Liver (tissue), 9 donors: ENCODE data around the gene TIAM1. TPM values are rescaled to one million over a fixed set of nuclear protein-coding genes. Genes with fewer than 3 reads are reported as not detected.

Experiments used
- DNase-seq: peaks from one replicate; pipeline ENCODE4 v3.0.0-alpha.2; 2017; ENCODE audit warnings: low spot score
- H3K27ac ChIP-seq, 2 donors: one replicate each; pipeline ENCODE4 v1.7.0; 2013; ENCODE audit warnings: inconsistent platforms in 2 of 2, low read length in 2 of 2, control low read depth in 1 of 2, low read depth in 1 of 2, mild to moderate bottlenecking in 1 of 2
- H3K27me3 ChIP-seq, 4 donors: one replicate each; pipeline versions ENCODE4 v1.6.1 to v1.7.0; 2013; ENCODE audit warnings: low read length in 3 of 4, inconsistent platforms in 1 of 4, mild to moderate bottlenecking in 1 of 4, moderate library complexity in 1 of 4; ENCODE audit not compliant: control insufficient read depth in 4 of 4, insufficient read depth in 4 of 4
- H3K36me3 ChIP-seq, 4 donors: one replicate each; pipeline versions ENCODE4 v1.6.1 to v1.7.0; 2013; ENCODE audit warnings: low read length in 3 of 4, mild to moderate bottlenecking in 3 of 4, low read depth in 1 of 4, moderate library complexity in 1 of 4; ENCODE audit not compliant: control insufficient read depth in 4 of 4, insufficient read depth in 3 of 4
- H3K4me1 ChIP-seq, 4 donors: one replicate each; pipeline versions ENCODE4 v1.6.1 to v1.7.0; 2013; ENCODE audit warnings: low read length in 3 of 4, mild to moderate bottlenecking in 3 of 4, moderate library complexity in 1 of 4; ENCODE audit not compliant: control insufficient read depth in 4 of 4, insufficient read depth in 4 of 4
- H3K4me3 ChIP-seq, 3 donors: one replicate each; pipeline versions ENCODE4 v1.6.1 to v1.7.0; 2013; ENCODE audit warnings: low read length in 3 of 3, control low read depth in 1 of 3, low read depth in 1 of 3, mild to moderate bottlenecking in 1 of 3
- H3K9ac ChIP-seq, 2 donors: one replicate each; pipeline ENCODE4 v1.7.0; 2013; ENCODE audit warnings: low read length in 2 of 2, mild to moderate bottlenecking in 2 of 2, moderate library complexity in 2 of 2, control low read depth in 1 of 2, low read depth in 1 of 2
- H3K9me3 ChIP-seq, 4 donors: one replicate each; pipeline versions ENCODE4 v1.6.1 to v1.7.0; 2013; ENCODE audit warnings: low read length in 3 of 4; ENCODE audit not compliant: control insufficient read depth in 4 of 4
- CTCF ChIP-seq: fragments of 150-350 bp; IDR thresholded peaks from 2 replicates; pipeline ENCODE4 v1.5.1; 2017; ENCODE audit warnings: improper control_type of control experiment, low read depth, low read length; ENCODE audit not compliant: missing input control
- EGR1 ChIP-seq, 2 donors: IDR thresholded peaks; 2 replicates each; pipeline ENCODE4 v1.6.1; 2016 to 2018; ENCODE audit warnings: antibody characterized with exemption in 2 of 2, low read depth in 2 of 2
- FOXA2 ChIP-seq: IDR thresholded peaks from 2 replicates; pipeline ENCODE4 v1.6.1; 2016; ENCODE audit warnings: antibody characterized with exemption
- HNF4G ChIP-seq: IDR thresholded peaks from 2 replicates; pipeline ENCODE4 v1.6.1; 2016; ENCODE audit warnings: antibody characterized with exemption
- JUND ChIP-seq, 2 donors: IDR thresholded peaks; 2 replicates each; pipeline ENCODE4 v1.6.1; 2016; ENCODE audit warnings: antibody characterized with exemption in 2 of 2
- MAX ChIP-seq: IDR thresholded peaks from 2 replicates; pipeline ENCODE4 v1.6.1; 2016; ENCODE audit warnings: antibody characterized with exemption
- RAD21 ChIP-seq, 2 donors: IDR thresholded peaks; 2 replicates each; pipeline ENCODE4 v1.6.1; 2016; ENCODE audit warnings: antibody characterized with exemption in 2 of 2, mild to moderate bottlenecking in 2 of 2
- RXRA ChIP-seq, 2 donors: IDR thresholded peaks; 2 replicates each; pipeline ENCODE4 v1.6.1; 2017 to 2018; ENCODE audit warnings: antibody characterized with exemption in 2 of 2, mild to moderate bottlenecking in 1 of 2
- SP1 ChIP-seq: IDR thresholded peaks from 2 replicates; pipeline ENCODE4 v1.6.1; 2018; ENCODE audit warnings: antibody characterized with exemption, mild to moderate bottlenecking
- TAF1 ChIP-seq: conservative IDR thresholded peaks from 2 replicates; pipeline ENCODE4 v1.6.1; 2016; ENCODE audit warnings: antibody characterized with exemption, mild to moderate bottlenecking
- ZBTB33 ChIP-seq: IDR thresholded peaks from 2 replicates; pipeline ENCODE4 v1.6.1; 2016; ENCODE audit warnings: antibody characterized with exemption
- WGBS: extraction: QIAGEN DNeasy Blood & Tissue Kit; methylation state at CpG from one replicate; pipeline ENCODE4 v1.1.7; 2013; 5-methylcytosine and 5-hydroxymethylcytosine counted together
- polyA plus RNA-seq, 2 donors: library from polyadenylated mRNA; stranded (reverse) in 1 of 2; unstranded in 1 of 2; fragments of 200-250 nt in 1 of 2; fragments of >200 nt in 1 of 2; fragmentation: Nextera tagmentation in 1 of 2; extraction: Ambion mirVana in 1 of 2; gene quantifications; one replicate each; pipeline versions ENCODE4 v1.2.1 to v1.2.3, GENCODE V29; 2013 to 2015
- total RNA-seq, 2 donors: library from RNA; depleted of rRNA; stranded (reverse); fragments of >200 nt; gene quantifications; one replicate each; pipeline ENCODE4 v1.2.3, GENCODE V29; 2014
- TF ChIP-seq, protein P1 (sequence below): IDR thresholded peaks from 2 replicates; pipeline ENCODE4 v1.6.1; 2016; ENCODE audit warnings: antibody characterized with exemption, mild to moderate bottlenecking
- TF ChIP-seq, protein P2 (sequence below): IDR thresholded peaks from 2 replicates; pipeline ENCODE4 v1.6.1; 2016; ENCODE audit warnings: antibody characterized with exemption
- donor health status: healthy.
- donor health status: healthy.
- donor health status: healthy.
- donor health status: healthy.
- donor health status: healthy.

TIAM1 gene
- total and polyA plus RNA-seq, 4 donors: 3.0 to 7.4 (median 4.8) TPM

- no peaks in the 10 kb centered on the region for H3K4me1 ChIP-seq
- 94% methylated on average over 5 of the region's 5 CpGs for WGBS
- no peak overlapping the region for H3K27ac ChIP-seq
- H3K4me3 ChIP-seq: no peak overlapping the region
- H3K27me3 ChIP-seq: no peaks in the 10 kb centered on the region
- H3K9ac ChIP-seq: no peak overlapping the region
- no peaks in the 10 kb centered on the region for H3K36me3 ChIP-seq
- DNase-seq: no peak
- no peaks in the 10 kb centered on the region for H3K9me3 ChIP-seq
- TF ChIP-seq, protein P1, sequence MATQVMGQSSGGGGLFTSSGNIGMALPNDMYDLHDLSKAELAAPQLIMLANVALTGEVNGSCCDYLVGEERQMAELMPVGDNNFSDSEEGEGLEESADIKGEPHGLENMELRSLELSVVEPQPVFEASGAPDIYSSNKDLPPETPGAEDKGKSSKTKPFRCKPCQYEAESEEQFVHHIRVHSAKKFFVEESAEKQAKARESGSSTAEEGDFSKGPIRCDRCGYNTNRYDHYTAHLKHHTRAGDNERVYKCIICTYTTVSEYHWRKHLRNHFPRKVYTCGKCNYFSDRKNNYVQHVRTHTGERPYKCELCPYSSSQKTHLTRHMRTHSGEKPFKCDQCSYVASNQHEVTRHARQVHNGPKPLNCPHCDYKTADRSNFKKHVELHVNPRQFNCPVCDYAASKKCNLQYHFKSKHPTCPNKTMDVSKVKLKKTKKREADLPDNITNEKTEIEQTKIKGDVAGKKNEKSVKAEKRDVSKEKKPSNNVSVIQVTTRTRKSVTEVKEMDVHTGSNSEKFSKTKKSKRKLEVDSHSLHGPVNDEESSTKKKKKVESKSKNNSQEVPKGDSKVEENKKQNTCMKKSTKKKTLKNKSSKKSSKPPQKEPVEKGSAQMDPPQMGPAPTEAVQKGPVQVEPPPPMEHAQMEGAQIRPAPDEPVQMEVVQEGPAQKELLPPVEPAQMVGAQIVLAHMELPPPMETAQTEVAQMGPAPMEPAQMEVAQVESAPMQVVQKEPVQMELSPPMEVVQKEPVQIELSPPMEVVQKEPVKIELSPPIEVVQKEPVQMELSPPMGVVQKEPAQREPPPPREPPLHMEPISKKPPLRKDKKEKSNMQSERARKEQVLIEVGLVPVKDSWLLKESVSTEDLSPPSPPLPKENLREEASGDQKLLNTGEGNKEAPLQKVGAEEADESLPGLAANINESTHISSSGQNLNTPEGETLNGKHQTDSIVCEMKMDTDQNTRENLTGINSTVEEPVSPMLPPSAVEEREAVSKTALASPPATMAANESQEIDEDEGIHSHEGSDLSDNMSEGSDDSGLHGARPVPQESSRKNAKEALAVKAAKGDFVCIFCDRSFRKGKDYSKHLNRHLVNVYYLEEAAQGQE: no peak
- TF ChIP-seq MAX: no peak
- TF ChIP-seq HNF4G: no peak
- TF ChIP-seq, protein P2, sequence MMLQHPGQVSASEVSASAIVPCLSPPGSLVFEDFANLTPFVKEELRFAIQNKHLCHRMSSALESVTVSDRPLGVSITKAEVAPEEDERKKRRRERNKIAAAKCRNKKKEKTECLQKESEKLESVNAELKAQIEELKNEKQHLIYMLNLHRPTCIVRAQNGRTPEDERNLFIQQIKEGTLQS: no peak
- TF ChIP-seq ZBTB33: no peak
- TF ChIP-seq RAD21 (IDR thresholded peaks at IDR 0.05): no peak
Measured at GRCh38 chr21:31386006-31386405, 41.9 kb upstream of the TIAM1 start.

- no peaks in the 10 kb centered on the region for H3K4me1 ChIP-seq
- 94% methylated on average over 8 of the region's 8 CpGs for WGBS
Measured at GRCh38 chr21:31383770-31384169, 39.7 kb upstream of the TIAM1 start.

More at GRCh38 chr21:31383770-31384169, 39.7 kb upstream of the TIAM1 start:
- no peaks in the 10 kb centered on the region for H3K36me3 ChIP-seq
- TF ChIP-seq FOXA2 (no peak), RXRA (IDR thresholded peaks at IDR 0.05) (no peak), ZBTB33 (no peak), HNF4G (no peak), TAF1 (no peak), SP1 (no peak), EGR1 (IDR thresholded peaks at IDR 0.05; ENCODE audit: low read depth in 2 of 2) (no peak), CTCF (no peak), JUND (IDR thresholded peaks at IDR 0.05) (no peak)
- TF ChIP-seq, protein P1: no peak
- no peaks in the 10 kb centered on the region for H3K9me3 ChIP-seq
- H3K4me3 ChIP-seq: no peak overlapping the region
- no peaks in the 10 kb centered on the region for H3K27me3 ChIP-seq
- H3K27ac ChIP-seq: no peak overlapping the region
- DNase-seq: no peak
- no peak overlapping the region for H3K9ac ChIP-seq
